Measurements from ENCODE around the gene SESN1. TPM values are rescaled to one million over a fixed set of nuclear protein-coding genes. Genes with fewer than 3 reads are reported as not detected.
"Not testable (repeated sequence)": the region's sequence is repeated elsewhere in the genome, so short reads cannot be mapped to it uniquely, and the experiment has no call there.

The SESN1 gene
- total RNA-seq, 2 donors from 2014 or later: 23.4 to 48.8 TPM

- intact Hi-C loops (cut with DNase I): no loop called here
- Histone ChIP-seq H3K36me3 (replicated peaks in 1 of 2; ENCODE audit: insufficient read depth in 1 of 2, low read depth in 2 of 2) (no peaks in the 10 kb centered on the region), H3K27ac (no peak overlapping the region), H3K27me3 (no peaks in the 10 kb centered on the region), H3K9me3 (no peaks in the 10 kb centered on the region), H3K4me1 (peaks cover 2% of the 10 kb centered on the region), H3K4me3 (no peak overlapping the region)
- DNase-seq (no peak), ATAC-seq (no peak)
- WGBS, 2 donors: 93 to 96% methylated on average over 10 of the region's 10 CpGs
- TF ChIP-seq POLR2A (IDR thresholded peaks at IDR 0.05): no peak
- TF ChIP-seq CTCF (IDR thresholded peaks at IDR 0.05): no peak
Observed at GRCh38 chr6:108982154-108983113, 112.2 kb downstream of the SESN1 start.

GRCh38 chr6:108978638-108979037, 116.0 kb downstream of the SESN1 start:
- DNase-seq; intact Hi-C loops (cut with DNase I); H3K36me3 ChIP-seq (replicated peaks in 1 of 2; ENCODE audit: insufficient read depth in 1 of 2, low read depth in 2 of 2); H3K27ac ChIP-seq; ATAC-seq; H3K27me3 ChIP-seq; H3K4me3 ChIP-seq; H3K4me1 ChIP-seq; H3K9me3 ChIP-seq: not testable (repeated sequence)
- 91 to 96% methylated on average over 1 of the region's 1 CpG for WGBS, 2 donors

GRCh38 chr6:108974201-108974600, 120.4 kb downstream of the SESN1 start:
- 94 to 97% methylated on average over 1 of the region's 1 CpG for WGBS, 2 donors
- Histone ChIP-seq H3K4me1 (peaks cover 24% of the 10 kb centered on the region), H3K27me3 (no peaks in the 10 kb centered on the region), H3K4me3 (no peak overlapping the region), H3K36me3 (replicated peaks in 1 of 2; ENCODE audit: insufficient read depth in 1 of 2, low read depth in 2 of 2) (no peaks in the 10 kb centered on the region), H3K9me3 (no peaks in the 10 kb centered on the region), H3K27ac (no peak overlapping the region)
- intact Hi-C loops (cut with DNase I): no loop called here
- ATAC-seq (no peak), DNase-seq (no peak)
- no peak for TF ChIP-seq CTCF (IDR thresholded peaks at IDR 0.05)
- TF ChIP-seq POLR2A (IDR thresholded peaks at IDR 0.05): no peak

- ATAC-seq: no peak
Observed at GRCh38 chr6:108969776-108970175, 124.9 kb downstream of the SESN1 start.

More at GRCh38 chr6:108969776-108970175, 124.9 kb downstream of the SESN1 start:
- DNase-seq: no peak
- H3K4me1 ChIP-seq: peaks cover 24% of the 10 kb centered on the region
- H3K27ac ChIP-seq: no peak overlapping the region
- no peak for TF ChIP-seq CTCF (IDR thresholded peaks at IDR 0.05)
- TF ChIP-seq POLR2A (IDR thresholded peaks at IDR 0.05): no peak
- H3K27me3 ChIP-seq: no peaks in the 10 kb centered on the region
- H3K4me3 ChIP-seq: no peak overlapping the region
- H3K36me3 ChIP-seq (replicated peaks in 1 of 2; ENCODE audit: insufficient read depth in 1 of 2, low read depth in 2 of 2): no peaks in the 10 kb centered on the region
- no peaks in the 10 kb centered on the region for H3K9me3 ChIP-seq
- intact Hi-C loops (cut with DNase I): no loop called here
- whole genome bisulfite sequencing, 2 donors: 84 to 88% methylated on average over 2 of the region's 2 CpGs
